CD4-positive, alpha-beta T cell (primary cell): ENCODE results near the gene EXOC6. TPM values are rescaled to one million over a fixed set of nuclear protein-coding genes. Genes with fewer than 3 reads are reported as not detected.

ENCODE experiments used
- ATAC-seq: fragments of 200-7000 bp; cut with Tn5 transposase; one replicate; pipeline ENCODE4 v1.10.0; 2022; ENCODE audit warnings: mild to moderate bottlenecking; ENCODE audit not compliant: poor library complexity
- CTCF ChIA-PET: fragments of 350-600 bp; sonication (Branson Sonifier 250); formaldehyde crosslinking; loops from one replicate; lab custom pipeline; 2021; ENCODE audit warnings: antibody characterized with exemption, inconsistent platforms; lab: Charles Lee
- POLR2A ChIA-PET: fragments of 350-600 bp; sonication (Branson Sonifier 250); formaldehyde crosslinking; loops from one replicate; lab custom pipeline; 2021; ENCODE audit warnings: antibody characterized with exemption, inconsistent platforms; lab: Charles Lee
- DNase-seq, 14 experiments: peaks; one replicate each; pipeline ENCODE4 v3.0.0-alpha.2; 2013 to 2020; ENCODE audit warnings: mixed read lengths in 2 of 14
- H3K27ac ChIP-seq, 2 donors: one replicate each; pipeline versions ENCODE4 v1.5.1 to v1.7.0; 2013; ENCODE audit warnings: low read length in 2 of 2, low read depth in 1 of 2, mild to moderate bottlenecking in 1 of 2
- H3K27me3 ChIP-seq, 2 experiments: 1 replicate in 1 of 2; 2 replicates in 1 of 2; pipeline versions ENCODE4 v1.6.1 to v1.7.0; 2013; ENCODE audit warnings: low read length in 2 of 2, control low read depth in 1 of 2, mild to moderate bottlenecking in 1 of 2, moderate library complexity in 1 of 2; ENCODE audit not compliant: insufficient read depth in 2 of 2, control insufficient read depth in 1 of 2
- H3K36me3 ChIP-seq: one replicate; pipeline ENCODE4 v1.6.1; 2013; ENCODE audit warnings: low read length, control low read depth; ENCODE audit not compliant: insufficient read depth
- H3K4me1 ChIP-seq: one replicate; pipeline ENCODE4 v1.6.1; 2013; ENCODE audit warnings: low read length, control low read depth; ENCODE audit not compliant: insufficient read depth
- H3K4me3 ChIP-seq: one replicate; pipeline ENCODE4 v1.5.1; 2013; ENCODE audit warnings: mild to moderate bottlenecking, low read length, moderate library complexity
- H3K9me3 ChIP-seq, 2 experiments: 1 replicate in 1 of 2; 2 replicates in 1 of 2; pipeline versions ENCODE4 v1.6.1 to v1.7.0; 2013; ENCODE audit warnings: low read length in 2 of 2, mild to moderate bottlenecking in 2 of 2, control low read depth in 1 of 2, moderate library complexity in 1 of 2; ENCODE audit not compliant: control insufficient read depth in 1 of 2, insufficient read depth in 1 of 2
- H3K27ac Mint-ChIP-seq: one replicate; pipeline ENCODE4 v1.8.0; 2020; ENCODE audit warnings: mixed read lengths
- H3K27me3 Mint-ChIP-seq: one replicate; pipeline ENCODE4 v1.8.0; 2021; ENCODE audit warnings: mixed read lengths
- H3K36me3 Mint-ChIP-seq: one replicate; pipeline ENCODE4 v1.8.0; 2021; ENCODE audit warnings: low read depth, mixed read lengths
- H3K4me1 Mint-ChIP-seq: one replicate; pipeline ENCODE4 v1.8.0; 2021; ENCODE audit warnings: low read depth, mixed read lengths
- H3K4me3 Mint-ChIP-seq: one replicate; pipeline ENCODE4 v1.8.0; 2020; ENCODE audit warnings: mild to moderate bottlenecking, mixed read lengths
- H3K9me3 Mint-ChIP-seq: one replicate; pipeline ENCODE4 v1.8.0; 2020; ENCODE audit warnings: mixed read lengths
- CTCF ChIP-seq: fragments of 200-600 bp; IDR thresholded peaks from one replicate; pipeline ENCODE4 v1.8.0; 2022; ENCODE audit warnings: antibody characterized with exemption, mild to moderate bottlenecking
- intact Hi-C, 2 experiments: fragments of 100-400 bp; cut with DNase I in 1 of 2; cut with micrococcal nuclease in 1 of 2; formaldehyde crosslinking; loops; one replicate each; pipeline versions ENCODE4 v1.15.1 to v1.9.0; 2023 to 2025; cut with DNase I, micrococcal nuclease
- total RNA-seq, 174 experiments: library from RNA in 2 of 174; stranded (reverse) in 2 of 174; gene quantifications; one replicate each; pipeline ENCODE4 v1.2.3 and lab custom pipeline; 2021 to 2026

Gene EXOC6
- total RNA-seq, 2 experiments from 2014 or later: 6.6 to 7.4 TPM

DNA sequence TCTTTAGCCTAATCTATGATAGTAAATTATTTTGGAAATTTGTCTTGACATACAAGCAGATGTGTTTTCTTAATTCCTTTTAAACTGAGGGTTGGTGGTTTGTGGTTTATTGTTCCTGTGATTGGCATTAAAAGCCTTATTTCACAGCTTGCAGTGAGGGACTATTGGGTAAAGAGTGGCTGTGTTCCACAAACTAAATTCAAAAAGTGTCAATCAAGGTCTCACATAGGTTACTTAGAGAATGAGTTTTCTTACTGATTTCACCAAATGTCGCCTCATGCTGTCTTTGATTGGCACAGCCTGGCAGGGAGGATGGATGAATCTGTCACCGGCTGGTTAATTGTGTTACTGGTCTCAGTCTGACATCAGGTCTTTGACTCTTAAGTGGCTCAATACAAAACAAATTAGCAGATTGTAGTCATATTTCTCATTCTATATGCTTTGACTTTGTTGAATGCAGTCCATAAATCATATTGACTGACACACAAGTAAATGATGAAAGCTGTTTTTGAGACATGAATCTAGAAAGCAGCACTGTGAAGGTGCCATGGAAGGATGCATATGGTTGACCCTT is 145.5 kb downstream of the EXOC6 start:
- H3K27me3 ChIP-seq: no peaks in the 10 kb centered on the region
- no peaks in the 10 kb centered on the region for H3K4me1 ChIP-seq
- H3K4me3 ChIP-seq: no peak overlapping the region
- Mint-ChIP-seq H3K36me3 (peaks cover 5% of the 10 kb centered on the region), H3K4me3 (no peak overlapping the region), H3K27ac (no peak overlapping the region), H3K4me1 (peaks cover 15% of the 10 kb centered on the region), H3K9me3 (no peaks in the 10 kb centered on the region), H3K27me3 (no peaks in the 10 kb centered on the region)
- DNase-seq (no peak), ATAC-seq (no peak)
- ChIA-PET CTCF (no interaction called here), POLR2A (interaction anchor here (0.6 kb wide), 2 partner anchors 64 to 66 kb away, joined by 3 read pairs; no protein-coding TSS in a partner anchor)
- H3K9me3 ChIP-seq: no peaks in the 10 kb centered on the region
- H3K27ac ChIP-seq: no peak overlapping the region
- no peak for TF ChIP-seq CTCF
- no peaks in the 10 kb centered on the region for H3K36me3 ChIP-seq
- intact Hi-C loops: no loop called here

DNA sequence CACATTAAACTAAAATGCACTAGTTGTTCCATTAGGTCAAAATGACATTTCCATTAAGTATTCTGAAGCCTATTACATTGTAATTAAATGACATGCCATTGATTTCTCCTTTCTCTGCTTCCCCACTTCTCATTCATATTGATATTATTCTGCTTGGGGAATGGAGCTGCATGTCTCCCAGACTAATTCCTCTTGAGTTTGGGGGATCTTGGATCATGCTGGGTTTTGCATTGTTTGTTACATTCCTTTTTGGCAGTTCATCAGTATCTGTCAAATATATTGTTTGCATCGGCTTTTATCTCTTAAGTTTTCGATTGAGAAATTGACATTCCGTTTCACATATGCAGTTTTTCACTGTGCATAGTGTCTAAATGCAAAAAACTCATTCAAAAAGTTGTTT is 147.2 kb downstream of the EXOC6 start:
- ChIA-PET CTCF (no interaction called here), POLR2A (no interaction called here)
- peaks cover 9% of the 10 kb centered on the region for H3K36me3 Mint-ChIP-seq
- H3K4me1 Mint-ChIP-seq: peaks cover 15% of the 10 kb centered on the region
- DNase-seq: no peak
- H3K4me3 ChIP-seq: no peak overlapping the region
- H3K27ac Mint-ChIP-seq: no peak overlapping the region
- no peaks in the 10 kb centered on the region for H3K36me3 ChIP-seq
- no peaks in the 10 kb centered on the region for H3K27me3 Mint-ChIP-seq
- no peak overlapping the region for H3K4me3 Mint-ChIP-seq
- no peak for ATAC-seq
- TF ChIP-seq CTCF: no peak
- no peaks in the 10 kb centered on the region for H3K9me3 Mint-ChIP-seq
- no peaks in the 10 kb centered on the region for H3K27me3 ChIP-seq
- intact Hi-C loops: no loop called here
- no peaks in the 10 kb centered on the region for H3K9me3 ChIP-seq
- no peaks in the 10 kb centered on the region for H3K4me1 ChIP-seq
- H3K27ac ChIP-seq: no peak overlapping the region

DNA sequence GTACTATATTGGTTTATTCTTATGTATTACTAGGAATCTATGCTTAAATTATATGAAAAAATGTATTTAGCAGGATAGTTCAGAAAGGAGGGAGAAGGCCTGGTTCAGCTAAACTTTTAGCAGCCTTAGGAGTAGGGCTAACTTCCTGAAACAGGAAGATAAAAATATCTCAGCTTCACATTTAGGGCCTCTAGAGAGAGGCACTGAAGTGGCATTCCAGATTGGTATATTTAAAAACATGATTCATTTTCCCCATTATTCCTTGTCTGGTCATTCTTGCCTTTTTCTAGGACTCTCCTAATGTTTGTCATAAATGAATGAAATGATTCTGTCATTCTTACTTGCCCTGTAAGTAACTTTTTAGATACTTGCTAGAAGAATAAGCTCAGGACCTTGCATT is 149.3 kb downstream of the EXOC6 start:
- CTCF ChIA-PET: interaction anchor here (1.5 kb wide), 1 partner anchor 9 kb away, joined by 3 read pairs; no protein-coding TSS in a partner anchor
- Histone ChIP-seq H3K9me3 (no peaks in the 10 kb centered on the region), H3K4me3 (no peak overlapping the region), H3K36me3 (no peaks in the 10 kb centered on the region), H3K27ac (no peak overlapping the region), H3K4me1 (no peaks in the 10 kb centered on the region), H3K27me3 (no peaks in the 10 kb centered on the region)
- H3K36me3 Mint-ChIP-seq: peaks cover 14% of the 10 kb centered on the region
- POLR2A ChIA-PET: no interaction called here
- no peak overlapping the region for H3K4me3 Mint-ChIP-seq
- no peak for DNase-seq
- no peaks in the 10 kb centered on the region for H3K9me3 Mint-ChIP-seq
- no peak for ATAC-seq
- no peak overlapping the region for H3K27ac Mint-ChIP-seq
- no peak for TF ChIP-seq CTCF
- intact Hi-C loops: no loop called here
- peaks cover 11% of the 10 kb centered on the region for H3K4me1 Mint-ChIP-seq
- no peaks in the 10 kb centered on the region for H3K27me3 Mint-ChIP-seq
